IPS-NIHi7 (cell line): ENCODE measurements around the gene CSTF3.
"Not testable (repeated sequence)": the region's sequence is repeated elsewhere in the genome, so short reads cannot be mapped to it uniquely, and the experiment has no call there.

Source experiments
- DNase-seq: peaks from one replicate; pipeline ENCODE4 v3.0.0; 2012; ENCODE audit warnings: mixed read lengths; ENCODE audit errors: extremely low spot score

Gene CSTF3

DNA sequence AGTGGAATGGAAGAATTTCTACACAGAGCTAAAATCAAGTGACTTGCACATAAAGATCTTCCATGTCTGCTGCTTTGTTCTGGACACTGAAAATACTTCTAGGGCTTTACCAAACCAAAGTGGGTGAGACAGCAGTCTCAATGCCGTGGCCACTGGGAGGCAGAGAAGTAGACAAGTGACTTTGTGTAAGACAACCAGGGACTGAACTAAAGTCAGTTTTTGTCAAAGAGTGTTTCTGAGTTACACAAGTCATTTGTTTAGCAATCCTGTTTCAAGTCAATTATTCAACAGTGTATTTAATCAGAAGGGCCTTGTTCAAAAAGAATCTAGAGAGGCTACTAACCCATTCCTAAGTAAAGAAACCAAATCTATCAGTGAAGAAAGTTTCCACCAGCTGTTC lies 75.3 kb downstream of the CSTF3 start:
- DNase-seq = no peak

DNA sequence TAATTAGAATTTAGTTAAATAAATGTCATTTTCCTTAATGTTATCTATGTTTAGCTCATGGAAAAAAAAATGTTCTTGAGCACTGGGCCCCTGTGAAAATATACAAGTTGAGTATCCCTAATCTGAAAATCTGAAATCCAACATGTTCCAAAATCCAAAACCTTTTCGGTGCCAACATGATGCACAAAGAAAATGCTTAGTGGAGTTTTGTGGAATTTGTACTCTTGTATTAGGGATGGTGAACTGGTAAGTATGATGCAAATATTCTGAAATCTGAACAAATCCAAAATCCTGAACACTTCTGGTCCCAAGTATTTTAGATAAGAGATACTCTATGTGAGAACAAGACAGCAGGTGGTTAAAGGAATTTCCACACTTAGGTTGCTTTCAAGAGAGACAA lies 77.4 kb downstream of the CSTF3 start:
- no peak for DNase-seq

DNA sequence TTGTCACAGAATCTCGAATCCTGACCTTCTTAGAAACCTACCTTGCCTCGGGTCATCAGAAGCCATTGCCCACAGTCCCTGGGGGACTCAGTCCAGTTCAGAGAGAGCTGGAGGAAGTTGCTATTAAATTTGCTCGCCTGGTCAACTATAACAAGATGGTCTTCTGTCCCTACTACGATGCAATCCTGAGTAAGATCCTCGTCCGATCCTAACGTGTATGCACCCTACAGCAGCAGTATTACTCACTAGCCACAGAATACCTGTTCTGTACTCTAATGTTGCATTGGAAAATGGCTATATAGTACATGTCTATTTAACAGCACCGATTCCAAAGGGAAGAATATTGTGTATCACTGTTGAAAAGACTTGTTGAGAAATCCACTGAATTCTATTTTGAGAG lies 88.8 kb downstream of the CSTF3 start:
- DNase-seq = no peak

DNA sequence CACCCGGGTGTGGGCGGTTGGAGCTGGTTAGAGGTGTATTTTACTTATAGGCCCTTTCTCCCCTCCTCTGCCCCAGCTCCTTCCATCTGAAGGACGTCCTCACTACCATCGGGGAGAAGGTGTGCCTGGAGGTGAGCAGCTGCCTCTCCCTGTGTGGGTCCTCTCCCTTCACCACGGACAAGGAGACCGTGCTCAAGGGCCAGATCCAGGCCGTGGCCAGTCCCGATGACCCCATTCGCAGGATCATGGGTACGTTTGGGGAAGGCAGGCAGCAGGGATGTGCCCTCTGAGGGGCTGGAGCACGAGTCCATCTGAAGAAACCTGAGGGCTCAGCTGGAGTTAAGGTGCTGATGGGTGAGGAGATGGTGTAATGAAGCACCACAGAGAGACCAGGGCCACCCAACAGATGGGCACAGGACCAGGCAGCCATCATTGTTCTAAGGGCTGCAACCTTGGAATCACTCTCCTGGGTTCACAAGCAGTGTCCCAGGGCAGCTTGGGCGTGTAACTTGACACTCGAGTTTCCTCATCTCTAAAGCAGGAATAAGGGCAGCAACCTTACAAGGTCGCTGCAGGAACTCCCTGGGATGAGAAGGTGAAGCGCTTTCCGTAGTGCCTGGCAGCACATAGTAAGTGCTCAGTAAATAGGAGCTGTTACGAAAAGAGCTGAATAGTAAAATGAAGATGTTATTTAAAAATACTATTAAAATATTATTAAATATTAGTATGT lies 92.5 kb downstream of the CSTF3 start:
- DNase-seq = peak; percentile 17

DNA sequence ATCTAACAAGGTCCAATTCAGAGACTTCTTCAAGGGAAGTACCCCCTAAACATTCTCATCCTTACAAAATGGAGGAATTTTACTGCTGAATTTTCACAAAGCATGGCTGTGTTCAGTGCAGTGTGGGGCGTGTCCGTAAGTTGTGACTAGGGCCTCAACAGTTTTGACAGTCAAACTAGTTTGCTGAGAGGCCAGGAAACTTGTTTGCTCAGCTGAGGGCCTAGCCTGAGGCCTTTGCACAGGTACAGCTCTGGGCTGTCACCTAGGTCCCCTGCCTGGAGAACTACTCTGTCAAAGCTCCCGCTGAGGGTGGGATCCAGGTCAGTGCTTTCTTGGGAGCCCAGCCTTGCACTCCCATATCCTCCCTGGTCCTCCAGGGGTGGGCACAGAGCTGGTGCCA lies 94.0 kb downstream of the CSTF3 start:
- DNase-seq = no peak

DNA sequence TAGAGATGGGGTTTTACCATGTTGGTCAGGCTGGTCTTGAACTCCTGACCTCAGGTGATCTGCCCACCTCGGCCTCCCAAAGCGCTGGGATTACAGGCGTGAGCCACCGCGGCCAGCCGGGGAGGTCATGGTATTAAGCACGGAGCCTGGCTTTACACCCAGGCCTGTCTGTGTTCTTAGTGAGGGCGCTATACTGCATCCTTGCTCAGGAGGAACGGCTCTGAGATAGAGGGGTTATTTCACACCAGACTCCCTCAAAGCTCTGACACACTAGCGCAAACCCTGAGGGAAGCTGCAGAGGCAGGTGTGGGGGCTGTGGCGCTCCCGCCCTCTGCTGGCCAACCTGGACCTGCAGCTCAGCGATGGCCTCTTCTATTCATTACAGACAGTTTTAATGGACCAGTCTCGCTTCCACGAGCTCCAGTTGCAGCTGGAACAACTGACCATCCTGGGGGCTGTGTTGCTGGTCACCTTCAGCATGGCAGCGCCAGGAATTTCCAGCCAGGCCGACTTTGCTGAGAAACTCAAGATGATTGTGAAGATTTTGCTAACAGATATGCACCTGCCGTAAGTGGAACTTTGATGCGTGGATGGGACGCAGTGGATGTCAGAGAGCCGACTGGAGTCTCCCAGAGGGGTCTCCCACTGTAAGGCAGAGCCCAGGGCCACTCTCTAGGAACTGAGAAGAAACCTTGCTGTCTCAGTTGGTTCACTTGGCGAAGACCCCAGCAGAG lies 95.7 kb downstream of the CSTF3 start:
- DNase-seq = peak; percentile 85

DNA sequence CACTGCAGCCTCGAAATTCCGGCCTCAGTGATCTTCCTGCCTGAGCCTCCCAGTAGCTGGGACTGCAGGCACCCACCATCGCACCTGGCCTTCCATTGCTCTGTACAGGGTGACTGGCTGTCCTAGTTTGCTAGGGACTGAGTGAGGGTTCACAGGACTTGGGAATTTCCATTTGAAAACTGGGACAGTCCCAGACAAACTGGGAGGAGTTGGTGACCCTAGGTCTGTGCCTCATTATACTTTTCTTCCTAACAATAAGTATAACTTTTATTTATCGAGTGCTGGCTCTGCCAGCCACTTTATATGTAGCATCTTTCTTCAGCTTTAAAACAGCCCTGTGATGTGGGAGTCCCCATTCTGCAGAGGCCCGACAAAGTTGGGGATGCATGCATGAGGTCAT lies 96.4 kb downstream of the CSTF3 start:
- no peak for DNase-seq

DNA sequence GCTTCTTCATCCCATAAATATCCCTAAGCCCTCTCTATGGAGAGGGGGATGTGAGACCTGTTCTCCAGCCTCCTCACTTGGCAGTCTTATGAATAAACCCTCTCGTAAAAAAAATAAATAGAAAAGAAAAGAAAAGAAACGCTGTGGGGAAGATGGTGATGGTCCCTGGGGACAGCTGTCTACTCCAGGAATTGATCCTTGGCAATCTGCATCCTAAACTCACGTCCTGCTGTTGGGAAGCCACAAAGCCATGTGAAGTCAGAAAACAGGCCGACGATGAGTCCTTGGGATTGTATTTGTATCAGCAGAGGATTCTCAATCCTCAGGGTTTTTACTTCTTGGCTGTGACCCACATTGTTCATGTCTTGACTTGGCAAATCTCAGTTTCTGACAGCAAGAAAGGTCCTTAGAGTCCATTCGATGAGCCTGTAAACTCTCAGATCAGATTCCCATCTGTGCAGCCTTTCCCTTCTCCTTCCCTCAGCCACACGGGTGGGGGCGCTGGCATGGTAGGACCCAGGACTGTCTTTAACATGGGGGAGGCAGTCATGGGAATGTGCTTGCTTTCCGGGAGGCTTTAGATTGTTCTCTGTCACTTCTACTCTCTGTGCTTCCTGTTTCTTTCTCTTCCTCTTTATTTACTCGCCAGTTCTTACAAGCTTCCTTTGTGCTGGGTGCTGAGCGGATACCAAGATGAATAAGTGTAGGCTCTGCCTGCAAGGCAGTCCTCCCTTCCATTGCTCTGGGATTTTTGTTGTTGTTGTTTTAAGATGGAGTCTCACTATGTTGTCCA lies 97.1 kb downstream of the CSTF3 start:
- no peak for DNase-seq

DNA sequence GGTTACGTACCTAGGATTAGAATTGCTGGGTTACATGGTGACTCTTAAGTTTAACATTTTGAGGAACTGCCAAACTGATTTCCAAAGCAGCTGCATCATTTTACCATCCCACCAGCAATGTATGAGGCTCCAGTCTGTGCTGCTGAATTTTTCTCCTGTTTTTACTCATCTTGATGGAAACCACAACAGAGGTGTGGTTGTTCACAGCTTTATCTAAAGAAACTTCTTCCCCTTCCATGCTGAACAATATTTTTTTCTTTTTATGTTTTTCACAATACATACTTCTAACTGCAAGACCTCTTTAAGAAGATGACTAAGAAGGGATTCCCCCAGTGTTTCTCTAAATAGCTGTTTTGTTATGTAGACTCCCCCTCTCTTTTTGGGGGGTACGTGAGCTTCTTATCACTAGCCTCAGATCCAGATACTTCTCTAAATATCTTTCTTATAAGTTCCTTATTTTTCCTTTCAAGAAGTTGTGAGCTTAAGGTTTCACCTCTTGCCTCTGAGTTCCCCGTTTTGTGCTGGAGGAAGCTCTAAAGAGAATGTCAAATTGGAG lies 97.9 kb downstream of the CSTF3 start:
- DNase-seq = no peak

DNA sequence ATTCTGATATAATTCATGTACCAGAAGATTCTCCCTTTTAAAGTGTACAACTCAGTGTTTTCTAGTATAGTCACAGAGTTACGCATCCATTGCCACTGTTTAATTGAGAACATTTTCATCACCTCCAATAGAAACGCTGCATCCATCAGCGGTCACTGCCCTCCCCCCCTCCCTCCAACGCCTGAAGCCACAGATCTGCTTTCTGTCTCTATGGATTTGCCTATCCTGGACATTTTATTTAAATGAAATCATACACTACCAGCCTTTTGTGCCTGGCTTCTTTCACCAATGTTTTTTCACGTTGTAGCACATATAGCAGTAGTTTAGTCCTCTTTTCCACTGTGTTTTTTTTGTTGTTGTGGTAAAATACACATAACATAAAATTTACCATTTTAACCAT lies 99.1 kb downstream of the CSTF3 start:
- no peak for DNase-seq

DNA sequence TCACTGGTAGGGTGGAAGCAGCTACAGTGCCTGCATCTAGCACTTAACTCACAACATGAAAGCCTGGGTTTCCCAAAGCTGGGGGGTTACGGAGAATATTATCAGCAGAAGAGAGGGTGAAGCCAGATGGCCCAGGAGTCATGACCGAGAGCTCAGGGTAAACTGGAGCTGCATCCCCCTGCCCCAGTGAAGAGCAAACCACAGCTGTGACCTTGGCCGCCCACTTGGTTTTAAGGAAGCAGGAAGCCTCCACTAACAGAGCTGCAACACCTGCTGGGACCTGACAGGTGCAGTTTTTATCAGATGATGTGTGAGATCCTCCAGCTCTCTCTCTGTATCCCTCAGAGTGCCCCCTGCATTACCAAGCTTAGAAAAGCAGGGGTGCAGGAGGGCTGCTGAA lies 101.0 kb downstream of the CSTF3 start:
- DNase-seq = no peak

DNA sequence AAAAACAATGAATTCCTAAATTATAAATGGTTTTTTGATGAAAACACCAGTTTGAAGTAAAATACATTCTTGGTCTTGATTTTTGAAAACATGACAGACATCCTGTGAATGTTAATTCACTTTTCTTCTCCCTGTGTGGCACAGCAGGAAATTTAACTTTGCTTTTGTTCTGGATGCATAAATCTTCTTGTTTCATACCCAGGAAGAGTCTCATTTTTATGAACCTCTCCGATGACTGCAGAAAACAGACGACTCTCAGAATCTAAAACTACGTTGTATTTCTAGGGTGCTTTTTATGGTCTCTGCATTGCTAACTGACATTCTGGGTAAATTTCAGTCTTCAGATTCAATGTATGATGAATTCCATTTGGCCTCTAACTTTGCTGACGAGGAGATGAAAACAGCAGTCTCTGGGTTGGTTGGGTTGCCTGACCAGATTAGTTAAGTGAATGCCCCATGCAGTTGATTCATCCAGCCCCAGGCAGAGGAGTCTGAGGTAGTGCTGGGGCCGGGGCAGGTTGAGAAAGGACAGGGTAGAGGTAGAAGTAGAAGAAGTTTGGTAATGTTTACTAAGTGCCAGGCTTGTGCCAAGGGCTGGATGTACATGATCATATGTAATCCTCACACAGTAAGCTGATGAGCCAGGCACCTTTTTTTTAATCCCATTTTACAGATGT lies 101.8 kb downstream of the CSTF3 start:
- no peak for DNase-seq

DNA sequence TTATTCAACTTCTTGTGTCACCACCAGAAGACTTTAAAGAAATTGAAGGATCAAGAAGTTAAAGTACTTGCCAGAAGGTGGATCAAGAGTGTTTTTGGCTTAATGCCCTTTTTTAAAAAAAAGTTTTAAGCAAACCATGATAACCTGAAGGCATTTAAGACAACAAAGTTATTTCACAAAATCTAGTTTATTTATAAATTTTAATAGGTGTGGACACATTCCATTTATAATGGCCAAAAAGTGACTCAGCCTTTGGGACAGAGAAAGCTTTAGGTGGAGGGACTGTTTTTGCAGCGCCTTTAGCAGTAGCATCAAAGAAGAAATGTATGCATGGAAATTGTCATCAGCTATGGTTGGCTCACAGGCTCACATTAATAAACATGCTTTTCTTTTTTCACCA lies 104.0 kb downstream of the CSTF3 start:
- no peak for DNase-seq

DNA sequence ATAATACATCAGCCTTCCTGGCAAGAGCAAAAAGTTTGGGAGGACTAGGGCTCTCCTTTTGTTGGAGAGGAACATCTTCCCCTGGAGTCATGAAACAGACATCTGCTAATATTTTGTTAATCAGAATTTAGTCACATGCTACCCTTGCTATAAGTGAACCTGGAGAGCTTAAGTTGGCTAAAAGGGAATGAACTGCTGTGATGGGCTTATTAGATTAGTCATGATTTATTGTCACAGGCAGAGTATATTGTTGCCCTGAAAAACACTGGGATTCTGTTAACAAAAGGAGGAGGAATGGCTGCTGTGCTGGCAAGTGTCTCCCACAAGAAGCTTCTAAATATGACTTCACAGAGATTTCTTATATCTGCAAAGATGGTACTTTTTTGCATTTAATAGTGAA lies 105.9 kb downstream of the CSTF3 start:
- DNase-seq = no peak

DNA sequence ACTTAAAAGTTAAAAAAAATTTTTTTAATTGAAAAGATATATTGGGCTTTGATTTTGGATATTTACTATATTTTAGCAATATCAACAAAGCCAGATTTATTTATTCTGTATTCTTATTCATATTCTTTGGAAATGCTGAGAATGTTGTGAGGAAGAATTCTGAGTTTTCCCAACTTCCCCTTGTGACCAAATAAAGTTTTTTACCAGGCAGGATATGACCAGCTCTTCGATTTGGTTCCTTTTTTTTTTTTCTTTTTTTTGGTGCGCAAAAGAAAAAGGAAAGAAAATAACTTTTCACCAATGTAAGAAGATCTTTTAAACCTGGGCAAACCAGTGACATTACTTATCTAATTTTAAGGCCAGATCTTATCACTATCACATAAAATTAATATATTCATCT lies 109.0 kb downstream of the CSTF3 start:
- no peak for DNase-seq

DNA sequence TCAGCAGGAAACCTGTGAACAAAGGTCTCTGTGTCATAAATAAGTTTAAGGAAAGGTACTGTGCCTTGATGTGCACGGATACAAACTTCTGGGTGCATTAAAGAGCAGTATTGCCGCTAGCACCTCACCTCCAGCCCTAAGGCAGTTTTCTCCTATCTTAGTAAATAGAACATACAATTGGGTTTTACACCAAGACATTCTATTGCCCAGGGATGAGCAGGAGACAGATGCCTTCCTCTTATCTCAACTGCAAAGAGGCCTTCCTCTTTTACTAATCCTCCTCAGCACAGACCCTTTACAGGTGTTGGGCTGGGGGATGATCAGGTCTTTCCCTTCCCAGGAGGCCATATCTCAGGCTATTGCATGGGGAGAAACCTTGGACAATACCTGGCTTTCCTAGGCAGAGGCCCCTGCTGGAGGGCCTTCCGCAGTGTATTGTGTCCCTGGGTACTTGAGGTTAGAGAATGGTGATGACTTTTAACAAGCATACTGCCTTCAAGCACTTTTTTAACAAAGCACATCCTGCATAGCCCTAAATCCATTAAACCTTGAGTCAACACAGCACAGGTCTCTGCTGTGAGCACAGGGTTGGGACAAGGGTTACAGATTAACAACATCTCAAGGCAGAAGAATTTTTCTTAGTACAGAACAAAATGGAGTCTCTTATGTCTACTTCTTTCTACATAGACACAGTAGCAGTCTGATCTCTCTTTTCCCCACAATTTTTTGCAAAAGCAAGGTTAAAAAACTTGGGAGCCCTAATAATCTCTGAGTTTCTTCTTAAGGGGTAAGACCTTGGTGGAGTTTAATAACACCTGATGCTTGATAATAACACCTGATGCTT lies 111.5 kb downstream of the CSTF3 start:
- DNase-seq = not testable (repeated sequence)

DNA sequence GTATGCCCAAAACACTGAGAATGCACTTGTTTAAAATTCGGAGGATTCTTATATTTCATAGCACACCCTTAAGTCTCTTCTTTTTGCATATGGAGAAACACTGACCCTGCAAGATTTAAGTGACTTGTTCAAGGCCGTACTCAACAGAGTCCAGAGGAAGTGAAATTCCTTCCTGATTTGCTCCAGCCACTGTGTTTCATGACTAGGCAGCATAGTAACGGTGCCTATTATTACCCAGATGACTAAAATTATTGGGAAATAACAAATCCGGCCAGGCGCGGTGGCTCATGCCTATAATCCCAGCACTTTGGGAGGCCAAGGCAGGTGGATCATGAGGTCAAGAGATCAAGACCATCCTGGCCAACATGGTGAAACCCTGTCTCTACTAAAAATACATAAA lies 112.6 kb downstream of the CSTF3 start:
- not testable (repeated sequence) for DNase-seq

DNA sequence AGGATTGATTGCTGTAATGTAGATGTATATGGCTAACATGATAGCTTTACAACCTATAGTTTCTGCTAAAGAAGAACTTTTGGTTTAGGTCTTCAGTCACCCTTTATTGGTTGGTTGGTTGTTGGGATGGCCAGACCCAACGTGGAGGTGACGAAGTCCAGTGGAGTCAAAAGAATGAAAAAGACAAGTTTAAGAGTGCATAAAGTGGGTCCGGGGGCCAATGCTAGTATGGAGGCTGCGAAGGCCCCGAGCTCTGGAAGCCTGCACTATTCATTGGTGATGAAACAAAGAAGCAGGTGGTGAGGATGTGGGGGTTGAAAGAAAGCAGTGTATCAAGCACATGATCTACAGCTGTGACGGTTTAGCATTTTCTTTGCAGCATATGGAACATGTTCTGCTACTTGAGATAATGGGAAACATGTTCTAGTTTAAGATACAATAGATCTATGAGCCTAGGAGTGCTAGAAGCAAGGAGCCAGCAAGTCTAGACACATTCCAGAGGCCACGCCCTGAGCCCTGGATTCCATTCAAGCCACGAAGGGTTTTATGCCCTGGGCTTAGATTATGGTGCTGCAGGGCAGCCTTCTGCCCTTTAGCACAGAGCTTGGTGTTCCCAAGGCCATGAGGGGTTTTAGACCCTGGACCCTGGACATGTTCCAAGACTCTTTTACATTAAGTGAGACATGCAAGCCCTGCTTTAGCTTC lies 115.6 kb downstream of the CSTF3 start:
- no peak for DNase-seq

DNA sequence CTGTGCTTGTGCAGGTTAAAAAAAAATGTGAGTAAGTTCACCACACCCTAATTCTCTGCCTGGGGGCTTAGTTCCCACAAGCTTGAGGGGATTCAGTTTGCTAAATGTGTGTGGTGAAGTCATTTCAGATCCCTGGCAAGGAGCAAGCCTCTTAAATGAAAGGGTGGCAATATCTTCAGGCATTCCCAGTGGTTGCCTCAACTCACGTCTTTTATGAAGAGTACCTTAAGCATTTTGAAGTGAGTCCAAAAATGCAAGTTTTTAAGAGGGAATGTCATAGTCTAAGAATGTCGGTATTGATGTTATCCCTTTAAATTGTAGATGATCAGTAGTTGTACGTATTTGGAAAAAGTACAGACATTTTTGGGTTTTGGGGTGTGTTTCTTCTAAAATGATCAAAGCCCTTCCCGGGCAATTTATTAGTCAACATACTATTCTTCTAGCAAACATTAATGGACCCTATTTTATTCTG lies 117.0 kb downstream of the CSTF3 start:
- no peak for DNase-seq

DNA sequence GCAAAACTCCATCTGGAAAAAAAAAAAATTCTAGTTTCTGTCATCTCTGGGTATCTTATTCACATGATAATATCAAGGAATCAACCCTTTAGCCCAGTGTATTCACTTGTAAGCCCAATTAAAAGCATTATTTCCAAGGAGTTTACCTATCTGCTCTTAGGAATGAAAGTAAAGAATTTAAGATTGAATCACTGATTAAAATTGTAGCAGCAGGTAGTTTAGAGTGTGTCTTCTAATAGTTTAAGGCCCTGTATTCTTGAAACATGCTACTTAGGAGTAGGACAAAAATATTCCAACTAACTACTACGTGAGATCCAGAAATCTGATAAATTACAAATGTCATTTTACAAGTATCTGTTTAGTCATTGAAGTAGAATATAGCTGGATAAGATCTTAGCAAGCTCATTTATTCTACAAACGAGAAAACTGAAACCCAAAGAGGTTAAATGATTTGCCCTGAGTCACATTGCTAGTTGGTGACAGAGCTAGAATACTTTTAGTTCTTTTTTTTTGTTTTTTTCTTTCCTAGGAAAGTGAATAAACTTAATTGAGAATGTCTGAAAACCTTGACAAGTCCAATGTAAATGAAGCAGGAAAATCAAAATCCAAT lies 118.0 kb downstream of the CSTF3 start:
- DNase-seq = no peak
